A673 (cell line): ENCODE data around the gene RFX5.

Source experiments
- CTCF ChIP-seq: fragments of 300-800, 200-600 bp; sonication (generic); conservative IDR thresholded peaks from 2 replicates; pipeline ENCODE4 v1.5.1; 2017; ENCODE audit warnings: low read depth, mild to moderate bottlenecking, antibody characterized with exemption, low read length, moderate library complexity, mixed read lengths
- EZH2 ChIP-seq: fragments of 200-600 bp; sonication (generic); IDR thresholded peaks from 2 replicates; pipeline ENCODE4 v1.6.1; 2017; ENCODE audit warnings: borderline replicate concordance, low read depth, mild to moderate bottlenecking, mixed read lengths, antibody characterized with exemption, low read length; ENCODE audit not compliant: poor library complexity, severe bottlenecking

DNA sequence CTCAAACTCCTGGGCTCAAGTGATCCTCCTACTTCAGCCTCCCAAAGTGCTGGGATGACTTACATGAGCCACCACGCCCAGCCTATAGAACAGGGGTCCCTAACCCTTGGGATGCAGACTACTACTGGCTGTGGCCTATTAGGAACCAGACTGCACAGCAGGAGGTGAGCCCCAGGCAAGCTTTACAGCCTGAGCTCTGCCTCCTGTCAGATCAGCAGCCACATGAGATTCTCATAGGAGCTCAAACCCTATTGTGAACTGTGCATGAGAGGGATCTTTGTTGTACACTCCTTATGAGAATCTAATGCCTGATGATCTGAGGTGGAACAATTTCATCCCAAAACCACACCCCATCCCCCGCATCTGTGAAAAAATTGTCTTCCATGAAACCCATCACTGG is 39.0 kb upstream of the RFX5 start:
- no peak for TF ChIP-seq CTCF
- TF ChIP-seq EZH2, result no peak
